ENCODE measurements around the gene SLC30A7.
A peak's percentile ranks its signal among the peaks of the same experiment; 100 is the strongest.

Gene SLC30A7

DNA sequence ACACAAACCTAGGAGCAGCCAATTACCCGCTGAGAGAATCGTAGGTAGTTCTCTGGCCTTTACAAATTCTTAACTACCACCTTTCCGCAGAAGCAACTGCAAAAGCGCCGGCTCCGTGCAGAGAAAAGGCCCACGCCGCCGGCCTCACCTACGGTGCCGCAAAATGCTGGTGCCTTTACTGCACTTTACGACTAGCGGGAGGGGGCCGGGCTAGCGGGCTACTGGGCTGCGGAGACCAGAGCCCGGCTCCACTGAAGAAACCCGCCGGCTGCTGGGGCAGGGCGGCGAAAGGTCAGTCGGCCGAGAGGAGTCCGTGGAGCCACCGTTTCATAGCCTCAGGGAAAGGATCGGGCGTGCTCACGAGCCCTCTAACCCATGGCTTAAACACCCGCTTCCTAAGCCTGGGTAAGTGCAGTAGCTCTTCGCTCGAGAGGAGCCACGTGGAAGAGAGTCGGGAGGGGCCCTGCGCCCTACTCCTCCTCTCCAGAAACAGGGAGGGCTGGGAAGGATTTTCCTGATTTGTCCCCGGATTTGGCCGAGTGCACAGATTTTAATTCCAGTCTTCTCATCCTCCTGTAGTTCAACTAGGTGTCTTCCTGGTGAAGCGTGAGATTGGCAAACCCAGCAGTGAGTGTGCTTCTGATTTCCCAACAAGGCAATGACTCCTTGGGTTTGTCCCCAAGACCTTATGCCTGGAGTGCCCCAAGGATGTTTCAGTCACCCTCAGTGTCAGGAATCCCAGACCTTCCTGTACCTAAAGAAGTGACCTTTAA, 130.0 kb downstream of the SLC30A7 start, which contains the start of gene DPH5:
Gene DPH5 (minus strand): TSS at position 128 of the 773 bp plus-strand sequence. CDS start 341 bp downstream, outside the sequence.
- peak; percentile 84 for DNase-seq (ENCODE audit: low read depth)

DNA sequence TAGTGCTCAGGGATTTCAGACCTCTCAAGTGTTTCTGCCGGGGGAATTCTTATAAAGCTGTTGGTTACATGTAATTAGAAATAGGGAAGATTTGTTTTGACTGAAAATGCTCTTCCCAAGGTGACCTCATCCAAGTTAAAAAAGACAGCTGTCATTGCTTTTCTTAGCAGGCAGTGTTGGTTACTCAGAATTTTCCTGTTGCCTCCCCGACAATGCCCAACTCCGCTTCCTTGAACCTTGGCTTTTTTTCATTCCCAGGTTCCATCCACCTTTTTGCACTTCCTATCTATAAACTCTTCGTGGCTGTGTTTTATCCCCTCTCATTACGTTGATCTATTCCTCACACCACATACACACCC, 130.5 kb downstream of the SLC30A7 start:
- no peak for DNase-seq (ENCODE audit: low read depth)

DNA sequence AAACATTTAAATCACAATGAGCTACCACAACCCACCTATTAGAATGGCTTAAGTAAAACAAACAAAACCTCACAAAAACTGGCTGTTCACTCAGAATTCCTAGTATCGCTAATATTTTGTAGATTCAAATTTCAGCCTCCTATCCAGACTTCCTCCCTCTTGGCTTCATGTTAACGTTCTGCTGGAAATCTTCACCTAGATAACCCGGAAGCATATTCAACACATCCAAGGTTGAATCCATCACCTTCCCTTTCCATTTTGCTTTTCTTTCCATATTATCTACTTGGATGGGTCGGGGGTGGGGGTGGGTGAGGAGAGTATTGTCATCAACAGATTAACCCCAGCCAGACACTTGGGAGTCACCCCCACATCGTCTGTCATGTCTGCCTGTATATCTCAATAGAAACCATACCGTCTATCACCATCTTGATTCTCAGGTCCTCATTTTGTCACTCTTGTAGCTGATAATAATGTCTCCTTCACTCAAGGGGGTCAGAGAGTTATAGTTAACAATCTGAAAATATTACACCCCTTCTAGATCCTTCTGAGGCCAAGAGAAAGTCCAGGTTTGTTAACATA, 131.4 kb downstream of the SLC30A7 start:
- no peak for DNase-seq (ENCODE audit: low read depth)

DNA sequence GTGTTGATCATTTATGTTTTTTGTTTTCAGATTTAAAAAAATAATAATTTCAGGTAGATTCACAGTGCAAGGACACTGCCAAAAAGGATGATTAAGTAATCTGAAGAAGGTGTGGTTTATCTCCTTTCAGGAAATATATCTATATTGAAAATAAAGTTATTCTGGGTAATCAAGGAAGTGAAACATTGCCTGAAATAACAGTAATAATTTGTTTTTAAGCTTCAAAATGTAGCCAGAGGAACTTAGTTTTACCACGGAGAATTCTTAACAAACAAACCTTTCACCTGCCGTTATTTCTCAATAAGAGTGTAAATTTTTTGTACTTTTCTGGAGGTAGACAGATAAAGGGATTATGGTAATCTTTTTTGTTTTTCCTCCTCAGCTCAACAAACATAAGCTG, 132.6 kb downstream of the SLC30A7 start:
- DNase-seq (ENCODE audit: low read depth): no peak

DNA sequence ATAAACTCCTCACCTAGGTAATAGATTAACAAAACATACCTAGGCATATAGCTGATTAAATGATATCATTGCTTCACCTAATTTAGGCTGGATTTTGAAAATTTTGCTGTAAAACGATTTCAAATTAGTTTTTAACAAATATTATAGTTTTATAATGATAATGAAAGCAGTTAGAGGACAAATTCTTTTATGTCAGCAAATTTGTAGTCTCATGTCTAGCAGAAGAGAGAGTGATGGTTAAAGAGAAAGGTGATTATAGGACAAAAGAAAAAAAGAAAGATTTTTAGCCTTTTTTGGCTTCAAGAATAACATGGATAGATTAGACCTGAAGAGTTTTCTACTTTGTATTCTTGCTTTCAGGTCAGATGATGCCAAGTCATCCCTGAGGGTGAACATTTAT, 133.3 kb downstream of the SLC30A7 start:
- no peak for DNase-seq (ENCODE audit: low read depth)

DNA sequence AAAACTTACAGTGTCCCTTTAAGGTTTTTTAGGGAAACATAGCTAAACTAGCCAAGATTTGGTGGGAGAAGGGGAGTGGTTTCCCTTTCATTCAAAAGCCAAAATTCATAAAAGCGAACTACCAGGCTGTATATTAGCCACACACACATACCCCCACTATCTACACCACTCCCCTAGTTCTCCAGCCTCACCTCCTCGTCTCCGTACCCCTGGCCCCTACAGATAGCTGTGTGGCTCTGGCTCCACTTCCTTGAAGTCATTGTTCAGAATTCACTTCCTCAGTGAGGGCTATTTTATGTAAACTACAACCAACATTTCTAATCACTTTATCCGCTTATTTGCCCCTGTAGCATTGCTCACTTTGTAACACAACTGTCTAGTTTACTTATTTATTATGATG, 135.0 kb downstream of the SLC30A7 start:
- DNase-seq (ENCODE audit: low read depth): no peak
